Cardiac septum (tissue), 1 donor: Measurements from ENCODE around the gene ATL2. TPM values are rescaled to one million over a fixed set of nuclear protein-coding genes. Genes with fewer than 3 reads are reported as not detected.
A peak's percentile ranks its signal among the peaks of the same experiment; 100 is the strongest.
"Not testable (repeated sequence)": the region's sequence is repeated elsewhere in the genome, so short reads cannot be mapped to it uniquely, and the experiment has no call there.

Experiments used
- DNase-seq: peaks from one replicate; pipeline ENCODE4 v3.0.0-alpha.2; 2020; ENCODE audit warnings: low spot score
- intact Hi-C: fragments of 100-400 bp; cut with DNase I; formaldehyde crosslinking; loops from one replicate; pipeline ENCODE4 v1.14.0; 2022
- total RNA-seq: library from RNA; stranded (reverse); fragmentation: NEBNext Ultra II Directional; extraction: Animal tissue kit (Norgen Biotek cat#: 25700); gene quantifications from one replicate; pipeline ENCODE4 v1.2.1, GENCODE V29; 2021
- donor health status: DM: no; HTN: no; CAD: no.

The ATL2 gene
- total RNA-seq, 1 donor from 2014 or later, result 27.1 TPM

- no peak for DNase-seq
Observed at GRCh38 chr2:38394903-38395341, 17.8 kb upstream of the ATL2 start.

GRCh38 chr2:38394041-38394440, 17.0 kb upstream of the ATL2 start:
- intact Hi-C loops, result no loop called here
- DNase-seq, result no peak

More at GRCh38 chr2:38394903-38395341, 17.8 kb upstream of the ATL2 start:
- intact Hi-C loops, result no loop called here

- intact Hi-C loops, result no loop called here
- DNase-seq, result no peak
Observed at GRCh38 chr2:38390947-38391346, 13.9 kb upstream of the ATL2 start.

- intact Hi-C loops, result no loop called here
Observed at GRCh38 chr2:38387887-38388286, 10.8 kb upstream of the ATL2 start.

GRCh38 chr2:38386821-38387220, 9.7 kb upstream of the ATL2 start:
- intact Hi-C loops, result no loop called here
- no peak for DNase-seq

More at GRCh38 chr2:38387887-38388286, 10.8 kb upstream of the ATL2 start:
- no peak for DNase-seq

GRCh38 chr2:38386377-38386776, 9.3 kb upstream of the ATL2 start:
- DNase-seq, result no peak
- intact Hi-C loops, result no loop called here

- intact Hi-C loops, result no loop called here
- DNase-seq, result no peak
Observed at GRCh38 chr2:38384338-38384737, 7.3 kb upstream of the ATL2 start.

GRCh38 chr2:38383741-38384140, 6.7 kb upstream of the ATL2 start:
- intact Hi-C loops, DNase-seq: not testable (repeated sequence)

- DNase-seq, result no peak
- intact Hi-C loops, result no loop called here
Observed at GRCh38 chr2:38381381-38382143, 4.5 kb upstream of the ATL2 start.

- intact Hi-C loops, result no loop called here
- DNase-seq, result no peak
Observed at GRCh38 chr2:38380397-38381130, 3.5 kb upstream of the ATL2 start.

- intact Hi-C loops, result loop anchor here (1.0 to 2.0 kb wide), 2 partner anchors 30 to 344 kb away; no protein-coding TSS in a partner anchor
- DNase-seq, result peak; percentile 83
Observed at GRCh38 chr2:38376346-38377049, 575 bp downstream of the ATL2 start.

- intact Hi-C loops, result loop anchor here (2.0 kb wide), 1 partner anchor 345 kb away; no protein-coding TSS in a partner anchor
- DNase-seq, result no peak
Observed at GRCh38 chr2:38375696-38376345, 1.3 kb downstream of the ATL2 start.

- no peak for DNase-seq
- intact Hi-C loops, result loop anchor here (5.0 kb wide), 1 partner anchor 58 kb away; no protein-coding TSS in a partner anchor
Observed at GRCh38 chr2:38374984-38375383, 2.1 kb downstream of the ATL2 start.

GRCh38 chr2:38371235-38371634, 5.8 kb downstream of the ATL2 start:
- intact Hi-C loops, result loop anchor here (5.0 kb wide), 1 partner anchor 54 kb away; no protein-coding TSS in a partner anchor
- DNase-seq, result no peak

GRCh38 chr2:38370664-38371063, 6.4 kb downstream of the ATL2 start:
- no peak for DNase-seq
- intact Hi-C loops, result loop anchor here (5.0 kb wide), 1 partner anchor 53 kb away; no protein-coding TSS in a partner anchor

GRCh38 chr2:38362232-38362631, 14.8 kb downstream of the ATL2 start:
- DNase-seq, result no peak
- intact Hi-C loops, result no loop called here

- intact Hi-C loops, result no loop called here
Observed at GRCh38 chr2:38360177-38360576, 16.9 kb downstream of the ATL2 start.

GRCh38 chr2:38353402-38353801, 23.7 kb downstream of the ATL2 start:
- intact Hi-C loops, result no loop called here
- DNase-seq, result no peak

More at GRCh38 chr2:38360177-38360576, 16.9 kb downstream of the ATL2 start:
- DNase-seq, result no peak

GRCh38 chr2:38352336-38352735, 24.7 kb downstream of the ATL2 start:
- intact Hi-C loops, result no loop called here
- no peak for DNase-seq
